Loucy (cell line): Measurements from ENCODE around the gene GNAT1.

Experiments
- EZH2phosphoT487 ChIP-seq: fragments of 200-600 bp; IDR thresholded peaks from 2 replicates; pipeline ENCODE4 v1.6.1; 2018; ENCODE audit warnings: antibody characterized with exemption, mild to moderate bottlenecking, moderate library complexity, borderline replicate concordance
- TF ChIP-seq, protein P1 (sequence below): fragments of 200-600 bp; sonication (generic); conservative IDR thresholded peaks from 2 replicates; pipeline ENCODE4 v1.5.1; 2014; ENCODE audit warnings: mild to moderate bottlenecking, antibody characterized with exemption, low read length

DNA sequence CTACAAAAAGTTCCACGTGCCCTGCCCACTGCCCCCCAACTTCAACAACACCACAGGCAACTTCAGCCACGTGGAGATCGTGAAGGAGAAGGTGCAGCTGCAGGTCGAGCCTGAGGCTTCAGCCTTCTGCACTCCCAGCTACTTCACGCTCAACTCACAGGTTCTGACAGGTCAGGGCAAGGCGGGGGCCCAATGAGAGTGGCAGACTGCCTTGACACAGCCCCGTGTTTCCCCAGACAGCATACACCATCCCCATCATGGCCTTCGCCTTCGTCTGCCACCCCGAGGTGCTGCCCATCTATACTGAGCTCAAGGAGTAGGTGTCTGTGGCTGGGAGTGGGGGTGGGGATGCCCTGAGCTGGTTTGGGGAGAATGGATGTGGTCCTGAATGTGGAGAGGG lies 26.3 kb downstream of the GNAT1 start:
- TF ChIP-seq, protein P1, sequence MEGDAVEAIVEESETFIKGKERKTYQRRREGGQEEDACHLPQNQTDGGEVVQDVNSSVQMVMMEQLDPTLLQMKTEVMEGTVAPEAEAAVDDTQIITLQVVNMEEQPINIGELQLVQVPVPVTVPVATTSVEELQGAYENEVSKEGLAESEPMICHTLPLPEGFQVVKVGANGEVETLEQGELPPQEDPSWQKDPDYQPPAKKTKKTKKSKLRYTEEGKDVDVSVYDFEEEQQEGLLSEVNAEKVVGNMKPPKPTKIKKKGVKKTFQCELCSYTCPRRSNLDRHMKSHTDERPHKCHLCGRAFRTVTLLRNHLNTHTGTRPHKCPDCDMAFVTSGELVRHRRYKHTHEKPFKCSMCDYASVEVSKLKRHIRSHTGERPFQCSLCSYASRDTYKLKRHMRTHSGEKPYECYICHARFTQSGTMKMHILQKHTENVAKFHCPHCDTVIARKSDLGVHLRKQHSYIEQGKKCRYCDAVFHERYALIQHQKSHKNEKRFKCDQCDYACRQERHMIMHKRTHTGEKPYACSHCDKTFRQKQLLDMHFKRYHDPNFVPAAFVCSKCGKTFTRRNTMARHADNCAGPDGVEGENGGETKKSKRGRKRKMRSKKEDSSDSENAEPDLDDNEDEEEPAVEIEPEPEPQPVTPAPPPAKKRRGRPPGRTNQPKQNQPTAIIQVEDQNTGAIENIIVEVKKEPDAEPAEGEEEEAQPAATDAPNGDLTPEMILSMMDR = no peak
- TF ChIP-seq EZH2phosphoT487 = no peak
